Vagina (tissue), 2 donors: ENCODE data around the gene MEA1.

Experiments used
- POLR2A ChIP-seq, 2 donors: fragments of 450-650 bp; IDR thresholded peaks; one replicate each; pipeline ENCODE4 v1.6.1; 2017; ENCODE audit warnings: antibody characterized with exemption in 2 of 2, mild to moderate bottlenecking in 2 of 2, moderate library complexity in 2 of 2
- POLR2AphosphoS5 ChIP-seq, 2 donors: sonication (generic); formaldehyde crosslinking; IDR thresholded peaks; one replicate each; pipeline ENCODE4 v1.9.0; 2017; ENCODE audit warnings: antibody characterized with exemption in 2 of 2, mild to moderate bottlenecking in 2 of 2, low read depth in 1 of 2; ENCODE audit not compliant: insufficient read depth in 1 of 2
- TF ChIP-seq, protein P1 (sequence below), 3 experiments: fragments of 450-650 bp in 2 of 3; fragments of 200-600 bp in 1 of 3; sonication (generic) in 1 of 3; IDR thresholded peaks; one replicate each; pipeline ENCODE4 v1.5.1; 2017 to 2019; ENCODE audit warnings: antibody characterized with exemption in 3 of 3, mild to moderate bottlenecking in 2 of 3, moderate library complexity in 2 of 3

DNA sequence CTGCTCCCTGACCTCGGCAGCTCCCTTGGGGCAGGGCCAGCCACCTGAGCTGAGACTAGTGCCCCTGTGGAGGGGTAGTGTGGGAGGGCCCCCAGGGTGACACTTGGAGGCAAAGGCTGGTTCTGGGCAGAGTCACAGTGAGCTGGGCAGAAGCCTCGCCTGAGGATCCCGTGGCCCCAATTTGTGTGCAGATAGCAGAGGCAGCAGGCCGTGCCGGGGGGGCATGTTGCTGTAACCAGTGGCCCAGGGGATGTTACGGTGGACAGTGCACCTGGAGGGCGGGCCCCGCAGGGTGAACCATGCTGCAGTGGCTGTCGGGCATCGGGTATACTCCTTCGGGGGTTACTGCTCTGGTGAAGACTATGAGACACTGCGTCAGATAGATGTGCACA, 3.2 kb upstream of the MEA1 start:
- TF ChIP-seq, protein P1, sequence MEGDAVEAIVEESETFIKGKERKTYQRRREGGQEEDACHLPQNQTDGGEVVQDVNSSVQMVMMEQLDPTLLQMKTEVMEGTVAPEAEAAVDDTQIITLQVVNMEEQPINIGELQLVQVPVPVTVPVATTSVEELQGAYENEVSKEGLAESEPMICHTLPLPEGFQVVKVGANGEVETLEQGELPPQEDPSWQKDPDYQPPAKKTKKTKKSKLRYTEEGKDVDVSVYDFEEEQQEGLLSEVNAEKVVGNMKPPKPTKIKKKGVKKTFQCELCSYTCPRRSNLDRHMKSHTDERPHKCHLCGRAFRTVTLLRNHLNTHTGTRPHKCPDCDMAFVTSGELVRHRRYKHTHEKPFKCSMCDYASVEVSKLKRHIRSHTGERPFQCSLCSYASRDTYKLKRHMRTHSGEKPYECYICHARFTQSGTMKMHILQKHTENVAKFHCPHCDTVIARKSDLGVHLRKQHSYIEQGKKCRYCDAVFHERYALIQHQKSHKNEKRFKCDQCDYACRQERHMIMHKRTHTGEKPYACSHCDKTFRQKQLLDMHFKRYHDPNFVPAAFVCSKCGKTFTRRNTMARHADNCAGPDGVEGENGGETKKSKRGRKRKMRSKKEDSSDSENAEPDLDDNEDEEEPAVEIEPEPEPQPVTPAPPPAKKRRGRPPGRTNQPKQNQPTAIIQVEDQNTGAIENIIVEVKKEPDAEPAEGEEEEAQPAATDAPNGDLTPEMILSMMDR (IDR thresholded peaks at IDR 0.05), result no peak
- no peak for TF ChIP-seq POLR2A (IDR thresholded peaks at IDR 0.05)
- TF ChIP-seq POLR2AphosphoS5 (IDR thresholded peaks at IDR 0.05; ENCODE audit: insufficient read depth in 1 of 2, low read depth in 1 of 2), result no peak
